A204.1 (cell line): ENCODE measurements around the gene GRID2.

Experiments used
- FAIRE-seq: peaks from 2 replicates; lab custom pipeline; 2012; peaks lifted over from hg19 to GRCh38; lab: Jason Lieb, UNC

GRID2 gene

DNA sequence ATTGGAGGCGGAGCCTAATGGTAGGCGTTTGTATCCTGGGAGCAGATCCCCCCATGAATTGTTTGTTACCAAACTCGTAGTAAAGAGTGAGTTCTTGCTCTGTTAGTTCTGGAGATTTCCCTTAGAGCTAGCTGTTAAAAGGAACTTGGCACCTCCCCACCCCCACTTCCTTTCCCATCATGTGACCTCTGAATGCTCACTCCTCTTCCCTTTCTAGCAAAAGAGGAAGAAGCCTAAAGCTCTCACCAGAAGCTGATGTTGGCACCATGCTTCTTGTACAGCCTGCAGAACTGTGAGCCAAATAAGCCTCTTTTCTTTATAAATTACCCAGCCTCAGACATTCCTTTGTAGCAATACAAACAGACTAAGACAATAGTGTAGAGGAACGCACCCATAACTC, 1511.0 kb downstream of the GRID2 start:
- no peak for FAIRE-seq
